ENCODE results near the gene USP22. TPM values are rescaled to one million over a fixed set of nuclear protein-coding genes. Genes with fewer than 3 reads are reported as not detected.
"Not testable (repeated sequence)": the region's sequence is repeated elsewhere in the genome, so short reads cannot be mapped to it uniquely, and the experiment has no call there.

Gene USP22
- total and polyA plus RNA-seq, 4 donors: 33.3 to 180 (median 112) TPM

GRCh38 chr17:21089145-21089544 is 46.3 kb upstream of the USP22 start:
- H3K27ac ChIP-seq (ENCODE audit: low read depth in 1 of 2, low read length in 1 of 2): no peak overlapping the region
- no peaks in the 10 kb centered on the region for H3K4me1 ChIP-seq (ENCODE audit: control insufficient read depth in 5 of 5, insufficient read depth in 5 of 5, low read length in 5 of 5)
- WGBS, 2 donors: 65 to 68% methylated on average over 1 of the region's 1 CpG
- no peaks in the 10 kb centered on the region for H3K27me3 ChIP-seq (ENCODE audit: control insufficient read depth in 3 of 3, insufficient read depth in 3 of 3, low read length in 2 of 3)
- no peaks in the 10 kb centered on the region for H3K36me3 ChIP-seq (ENCODE audit: control insufficient read depth in 4 of 4, insufficient read depth in 4 of 4, low read length in 4 of 4)
- H3K9me3 ChIP-seq (ENCODE audit: control insufficient read depth in 4 of 4, insufficient read depth in 3 of 4, low read length in 3 of 4): no peaks in the 10 kb centered on the region
- H3K4me3 ChIP-seq: no peak overlapping the region
- DNase-seq (no peak), ATAC-seq (ENCODE audit: insufficient read depth, low FRiP score) (no peak)
- no peak overlapping the region for H3K9ac ChIP-seq (ENCODE audit: insufficient read depth in 1 of 2, low read length in 2 of 2)
- TF ChIP-seq, protein P1, sequence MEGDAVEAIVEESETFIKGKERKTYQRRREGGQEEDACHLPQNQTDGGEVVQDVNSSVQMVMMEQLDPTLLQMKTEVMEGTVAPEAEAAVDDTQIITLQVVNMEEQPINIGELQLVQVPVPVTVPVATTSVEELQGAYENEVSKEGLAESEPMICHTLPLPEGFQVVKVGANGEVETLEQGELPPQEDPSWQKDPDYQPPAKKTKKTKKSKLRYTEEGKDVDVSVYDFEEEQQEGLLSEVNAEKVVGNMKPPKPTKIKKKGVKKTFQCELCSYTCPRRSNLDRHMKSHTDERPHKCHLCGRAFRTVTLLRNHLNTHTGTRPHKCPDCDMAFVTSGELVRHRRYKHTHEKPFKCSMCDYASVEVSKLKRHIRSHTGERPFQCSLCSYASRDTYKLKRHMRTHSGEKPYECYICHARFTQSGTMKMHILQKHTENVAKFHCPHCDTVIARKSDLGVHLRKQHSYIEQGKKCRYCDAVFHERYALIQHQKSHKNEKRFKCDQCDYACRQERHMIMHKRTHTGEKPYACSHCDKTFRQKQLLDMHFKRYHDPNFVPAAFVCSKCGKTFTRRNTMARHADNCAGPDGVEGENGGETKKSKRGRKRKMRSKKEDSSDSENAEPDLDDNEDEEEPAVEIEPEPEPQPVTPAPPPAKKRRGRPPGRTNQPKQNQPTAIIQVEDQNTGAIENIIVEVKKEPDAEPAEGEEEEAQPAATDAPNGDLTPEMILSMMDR (IDR thresholded peaks at IDR 0.05; ENCODE audit: control extremely low read depth, extremely low read depth): no peak

GRCh38 chr17:21085707-21086106 is 42.9 kb upstream of the USP22 start:
- 89 to 94% methylated on average over 32 of the region's 32 CpGs for WGBS, 2 donors
- DNase-seq: no peak

GRCh38 chr17:21085280-21085679 is 42.5 kb upstream of the USP22 start:
- H3K27me3 ChIP-seq (ENCODE audit: control insufficient read depth in 3 of 3, insufficient read depth in 3 of 3, low read length in 2 of 3); H3K9me3 ChIP-seq (ENCODE audit: control insufficient read depth in 4 of 4, insufficient read depth in 3 of 4, low read length in 3 of 4); DNase-seq; H3K4me3 ChIP-seq; H3K36me3 ChIP-seq (ENCODE audit: control insufficient read depth in 4 of 4, insufficient read depth in 4 of 4, low read length in 4 of 4); H3K4me1 ChIP-seq (ENCODE audit: control insufficient read depth in 5 of 5, insufficient read depth in 5 of 5, low read length in 5 of 5); ATAC-seq (ENCODE audit: insufficient read depth, low FRiP score); H3K27ac ChIP-seq (ENCODE audit: low read depth in 1 of 2, low read length in 1 of 2); H3K9ac ChIP-seq (ENCODE audit: insufficient read depth in 1 of 2, low read length in 2 of 2): not testable (repeated sequence)
- WGBS, 2 donors: 93 to 100% methylated on average over 1 of the region's 1 CpG

More at GRCh38 chr17:21085707-21086106, 42.9 kb upstream of the USP22 start:
- H3K4me3 ChIP-seq: no peak overlapping the region
- peaks cover 0 to 2% (median 0%) of the 10 kb centered on the region in 3 donors for H3K27me3 ChIP-seq (ENCODE audit: control insufficient read depth in 3 of 3, insufficient read depth in 3 of 3, low read length in 2 of 3)
- no peaks in the 10 kb centered on the region for H3K9me3 ChIP-seq (ENCODE audit: control insufficient read depth in 4 of 4, insufficient read depth in 3 of 4, low read length in 3 of 4)
- no peak overlapping the region for H3K9ac ChIP-seq (ENCODE audit: insufficient read depth in 1 of 2, low read length in 2 of 2)
- H3K36me3 ChIP-seq (ENCODE audit: control insufficient read depth in 4 of 4, insufficient read depth in 4 of 4, low read length in 4 of 4): no peaks in the 10 kb centered on the region
- no peaks in the 10 kb centered on the region for H3K4me1 ChIP-seq (ENCODE audit: control insufficient read depth in 5 of 5, insufficient read depth in 5 of 5, low read length in 5 of 5)
- no peak overlapping the region for H3K27ac ChIP-seq (ENCODE audit: low read depth in 1 of 2, low read length in 1 of 2)
- no peak for ATAC-seq (ENCODE audit: insufficient read depth, low FRiP score)
- TF ChIP-seq, protein P1 (IDR thresholded peaks at IDR 0.05; ENCODE audit: control extremely low read depth, extremely low read depth): no peak

DNA sequence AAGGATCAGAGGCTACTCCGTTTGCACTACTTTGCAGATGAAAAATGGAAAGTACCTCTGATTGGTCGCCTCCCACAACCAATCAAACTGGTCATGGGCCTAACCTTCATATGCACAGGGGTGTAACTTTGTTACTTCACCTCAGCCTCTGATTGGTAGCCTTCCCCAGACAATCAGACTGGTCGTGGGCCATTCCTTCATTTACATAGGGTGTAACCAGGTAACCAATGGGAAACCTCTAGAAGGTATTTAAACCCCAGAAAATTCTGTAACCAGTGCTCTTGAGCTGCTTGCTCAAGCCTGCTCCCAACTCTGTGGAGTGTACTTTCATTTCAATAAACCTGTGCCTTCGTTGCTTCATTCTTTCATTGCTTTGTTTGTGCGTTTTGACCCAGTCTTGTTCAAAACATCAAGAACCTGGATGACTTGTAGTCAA is 39.2 kb upstream of the USP22 start:
- WGBS, 2 donors: 82 to 87% methylated on average over 5 of the region's 5 CpGs

More for the DNA sequence above, 39.2 kb upstream of the USP22 start:
- no peak overlapping the region for H3K9ac ChIP-seq (ENCODE audit: insufficient read depth in 1 of 2, low read length in 2 of 2)
- H3K36me3 ChIP-seq (ENCODE audit: control insufficient read depth in 4 of 4, insufficient read depth in 4 of 4, low read length in 4 of 4): no peaks in the 10 kb centered on the region
- no peak for DNase-seq
- no peak overlapping the region for H3K4me3 ChIP-seq
- ATAC-seq (ENCODE audit: insufficient read depth, low FRiP score): no peak
- TF ChIP-seq, protein P1 (IDR thresholded peaks at IDR 0.05; ENCODE audit: control extremely low read depth, extremely low read depth): no peak
- H3K9me3 ChIP-seq (ENCODE audit: control insufficient read depth in 4 of 4, insufficient read depth in 3 of 4, low read length in 3 of 4): no peaks in the 10 kb centered on the region
- peaks cover 0 to 4% (median 0%) of the 10 kb centered on the region in 5 donors for H3K4me1 ChIP-seq (ENCODE audit: control insufficient read depth in 5 of 5, insufficient read depth in 5 of 5, low read length in 5 of 5)
- no peak overlapping the region for H3K27ac ChIP-seq (ENCODE audit: low read depth in 1 of 2, low read length in 1 of 2)
- peaks cover 0 to 2% (median 0%) of the 10 kb centered on the region in 3 donors for H3K27me3 ChIP-seq (ENCODE audit: control insufficient read depth in 3 of 3, insufficient read depth in 3 of 3, low read length in 2 of 3)
